Testis (tissue), 3 donors: ENCODE measurements around the gene ZNF26. TPM values are rescaled to one million over a fixed set of nuclear protein-coding genes. Genes with fewer than 3 reads are reported as not detected.

Source experiments
- DNase-seq: peaks from one replicate; pipeline ENCODE4 v3.0.0-alpha.2; 2019
- H3K27ac ChIP-seq, 2 donors: fragments of 200-600 bp; sonication (generic); one replicate each; pipeline ENCODE4 v1.5.1; 2019
- H3K27me3 ChIP-seq: fragments of 200-600 bp; sonication (generic); one replicate; pipeline ENCODE4 v1.5.1; 2019
- H3K36me3 ChIP-seq: fragments of 200-600 bp; sonication (generic); one replicate; pipeline ENCODE4 v1.5.1; 2017; ENCODE audit warnings: low read depth; ENCODE audit errors: missing control alignments
- H3K4me1 ChIP-seq: fragments of 200-600 bp; sonication (generic); one replicate; pipeline ENCODE4 v1.5.1; 2019
- H3K4me3 ChIP-seq, 2 donors: fragments of 200-600 bp; sonication (generic); one replicate each; pipeline ENCODE4 v1.5.1; 2017 to 2019
- H3K9me3 ChIP-seq: fragments of 200-600 bp; sonication (generic); one replicate; pipeline ENCODE4 v1.5.1; 2017
- POLR2A ChIP-seq: fragments of 450-650 bp; IDR thresholded peaks from one replicate; pipeline ENCODE4 v1.6.1; 2017; ENCODE audit warnings: antibody characterized with exemption, mild to moderate bottlenecking, moderate library complexity
- WGBS, 2 donors: methylation state at CpG; one replicate each; pipeline ENCODE4 v1.1.5; 2018; 5-methylcytosine and 5-hydroxymethylcytosine counted together
- intact Hi-C: fragments of 100-400 bp; cut with DNase I; formaldehyde crosslinking; loops from one replicate; pipeline ENCODE4 v1.15.1; 2023; ENCODE audit warnings: low total_unique reads
- polyA plus RNA-seq: library from polyadenylated mRNA; stranded (reverse); fragments of 350-450 nt; fragmentation: Illumina TruSeq; extraction: RNeasy Lipid Tissue Mini Kit (QIAGEN cat#74804); gene quantifications from one replicate; pipeline ENCODE4 v1.2.3, GENCODE V29; 2014; ENCODE audit warnings: low read depth, low replicate concordance; ENCODE audit not compliant: insufficient read depth
- small RNA-seq, 2 donors: library from RNA; depleted of rRNA; stranded (forward); fragments of <200 nt; gene quantifications; one replicate each; pipeline ENCODE3, GENCODE V24; 2016
- total RNA-seq, 2 donors: library from RNA; depleted of rRNA; stranded (reverse); fragments of >200 nt; gene quantifications; one replicate each; pipeline ENCODE4 v1.2.3, GENCODE V29; 2016
- TF ChIP-seq, protein P1 (sequence below), 3 experiments: fragments of 450-650 bp in 2 of 3; fragments of 200-600 bp in 1 of 3; sonication (generic) in 1 of 3; IDR thresholded peaks; one replicate each; pipeline ENCODE4 v1.5.1; 2016 to 2019; ENCODE audit warnings: antibody characterized with exemption in 3 of 3, mild to moderate bottlenecking in 2 of 3, moderate library complexity in 1 of 3

Gene ZNF26
- total and polyA plus RNA-seq, 3 donors from 2014 or later, result 6.0 to 26.9 (median 24.2) TPM

DNA sequence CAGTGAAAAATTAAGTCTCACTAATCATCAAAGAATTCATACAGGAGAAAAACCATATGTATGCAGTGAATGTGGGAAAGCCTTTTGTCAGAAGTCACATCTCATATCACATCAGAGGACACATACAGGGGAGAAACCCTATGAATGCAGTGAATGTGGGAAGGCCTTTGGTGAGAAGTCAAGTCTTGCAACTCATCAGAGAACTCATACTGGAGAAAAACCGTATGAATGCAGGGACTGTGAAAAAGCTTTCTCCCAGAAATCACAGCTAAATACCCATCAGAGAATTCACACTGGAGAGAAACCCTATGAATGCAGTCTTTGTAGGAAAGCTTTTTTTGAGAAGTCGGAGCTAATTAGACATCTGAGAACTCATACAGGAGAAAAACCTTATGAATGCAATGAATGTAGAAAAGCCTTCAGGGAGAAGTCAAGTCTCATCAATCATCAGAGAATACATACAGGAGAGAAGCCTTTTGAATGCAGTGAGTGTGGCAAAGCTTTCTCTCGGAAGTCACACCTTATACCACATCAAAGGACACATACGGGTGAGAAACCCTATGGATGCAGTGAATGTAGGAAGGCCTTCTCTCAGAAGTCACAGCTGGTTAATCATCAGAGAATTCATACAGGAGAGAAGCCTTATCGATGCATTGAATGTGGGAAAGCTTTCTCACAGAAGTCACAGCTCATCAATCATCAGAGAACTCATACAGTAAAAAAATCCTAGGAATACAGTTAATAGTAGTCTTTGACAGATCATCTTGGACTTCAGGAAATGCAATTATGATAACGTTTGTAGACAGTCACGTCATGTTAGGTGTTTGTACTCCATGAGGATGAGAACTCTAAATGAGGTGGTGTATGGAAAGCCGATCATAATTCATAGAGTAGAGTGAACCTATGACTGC, 72.3 kb downstream of the ZNF26 start:
- Histone ChIP-seq H3K9me3 (peaks cover 10% of the 10 kb centered on the region), H3K27me3 (no peaks in the 10 kb centered on the region), H3K4me1 (no peaks in the 10 kb centered on the region), H3K4me3 (no peak overlapping the region), H3K27ac (no peak overlapping the region), H3K36me3 (no peaks in the 10 kb centered on the region)
- DNase-seq, result no peak
- 93 to 96% methylated on average over 8 of the region's 8 CpGs for WGBS, 2 donors
- intact Hi-C loops, result no loop called here
- TF ChIP-seq, protein P1, sequence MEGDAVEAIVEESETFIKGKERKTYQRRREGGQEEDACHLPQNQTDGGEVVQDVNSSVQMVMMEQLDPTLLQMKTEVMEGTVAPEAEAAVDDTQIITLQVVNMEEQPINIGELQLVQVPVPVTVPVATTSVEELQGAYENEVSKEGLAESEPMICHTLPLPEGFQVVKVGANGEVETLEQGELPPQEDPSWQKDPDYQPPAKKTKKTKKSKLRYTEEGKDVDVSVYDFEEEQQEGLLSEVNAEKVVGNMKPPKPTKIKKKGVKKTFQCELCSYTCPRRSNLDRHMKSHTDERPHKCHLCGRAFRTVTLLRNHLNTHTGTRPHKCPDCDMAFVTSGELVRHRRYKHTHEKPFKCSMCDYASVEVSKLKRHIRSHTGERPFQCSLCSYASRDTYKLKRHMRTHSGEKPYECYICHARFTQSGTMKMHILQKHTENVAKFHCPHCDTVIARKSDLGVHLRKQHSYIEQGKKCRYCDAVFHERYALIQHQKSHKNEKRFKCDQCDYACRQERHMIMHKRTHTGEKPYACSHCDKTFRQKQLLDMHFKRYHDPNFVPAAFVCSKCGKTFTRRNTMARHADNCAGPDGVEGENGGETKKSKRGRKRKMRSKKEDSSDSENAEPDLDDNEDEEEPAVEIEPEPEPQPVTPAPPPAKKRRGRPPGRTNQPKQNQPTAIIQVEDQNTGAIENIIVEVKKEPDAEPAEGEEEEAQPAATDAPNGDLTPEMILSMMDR (IDR thresholded peaks at IDR 0.05), result no peak
- TF ChIP-seq POLR2A, result no peak

DNA sequence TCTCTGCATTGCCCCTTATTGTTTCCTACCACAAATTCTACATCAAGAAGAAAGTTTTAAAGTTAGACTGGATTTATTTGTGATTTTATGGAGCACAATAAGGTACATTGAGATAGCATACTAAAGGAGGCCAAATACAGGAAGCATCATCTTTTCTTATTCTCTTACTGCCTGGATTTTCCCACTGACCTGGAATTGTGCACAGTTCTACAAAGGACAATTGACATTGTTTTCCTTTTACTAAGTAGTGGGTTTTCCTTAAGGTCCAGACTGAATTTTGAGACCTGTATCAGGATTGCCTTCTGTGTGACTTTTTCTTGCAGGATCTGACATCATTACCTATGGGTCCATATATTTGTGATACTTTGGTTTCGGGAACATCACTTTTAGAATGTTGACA, 75.8 kb downstream of the ZNF26 start:
- Histone ChIP-seq H3K9me3 (peaks cover 13% of the 10 kb centered on the region), H3K4me1 (no peaks in the 10 kb centered on the region), H3K36me3 (no peaks in the 10 kb centered on the region), H3K4me3 (no peak overlapping the region), H3K27ac (no peak overlapping the region), H3K27me3 (no peaks in the 10 kb centered on the region)
- intact Hi-C loops, result no loop called here
- no peak for TF ChIP-seq POLR2A
- TF ChIP-seq, protein P1 (IDR thresholded peaks at IDR 0.05), result no peak
- DNase-seq, result no peak
- WGBS, 2 donors, result 96 to 97% methylated on average over 1 of the region's 1 CpG

DNA sequence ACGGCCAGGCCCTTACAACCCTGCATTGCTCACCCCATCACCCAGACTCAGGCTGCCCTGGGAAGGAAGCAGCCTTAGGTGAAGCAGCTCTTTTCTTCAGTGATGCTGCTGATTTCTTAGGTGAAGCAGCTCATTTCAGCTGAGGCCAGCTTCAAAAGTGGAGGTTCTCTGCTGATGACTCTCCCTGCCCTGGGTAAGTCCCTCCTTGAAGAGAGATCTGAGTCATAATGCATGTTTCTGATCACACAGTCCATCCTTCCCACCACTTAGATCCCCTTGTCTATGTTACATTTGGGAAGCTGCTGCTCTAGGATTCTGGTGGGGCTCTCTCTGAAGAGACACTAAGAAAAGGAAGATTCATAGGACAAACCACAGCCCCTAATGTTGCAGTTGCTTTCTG, 77.4 kb downstream of the ZNF26 start:
- no peak overlapping the region for H3K27ac ChIP-seq
- H3K36me3 ChIP-seq, result no peaks in the 10 kb centered on the region
- intact Hi-C loops, result no loop called here
- TF ChIP-seq, protein P1 (IDR thresholded peaks at IDR 0.05), result no peak
- TF ChIP-seq POLR2A, result no peak
- H3K27me3 ChIP-seq, result no peaks in the 10 kb centered on the region
- H3K4me3 ChIP-seq, result no peak overlapping the region
- DNase-seq, result no peak
- peaks cover 9% of the 10 kb centered on the region for H3K9me3 ChIP-seq
- 91 to 92% methylated on average over 1 of the region's 1 CpG for WGBS, 2 donors
- H3K4me1 ChIP-seq, result no peaks in the 10 kb centered on the region

DNA sequence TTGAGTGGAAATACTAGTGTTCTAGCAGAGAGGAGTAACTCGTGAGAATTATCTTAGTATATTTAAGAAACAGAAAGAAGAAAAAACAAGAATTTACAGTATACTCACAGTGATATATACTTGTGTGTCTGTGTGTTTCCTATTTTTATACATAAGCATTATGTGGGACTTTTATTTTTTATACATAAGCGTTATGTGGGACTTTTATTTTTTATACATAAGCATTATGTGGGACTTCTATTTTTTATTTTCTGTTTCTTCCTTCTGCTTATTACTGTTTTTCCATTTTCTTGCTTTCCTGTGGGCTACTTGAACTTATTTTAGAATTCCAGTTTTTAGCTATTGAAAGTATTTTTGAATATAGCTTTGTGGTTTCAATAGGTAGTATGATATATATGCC, 87.7 kb downstream of the ZNF26 start:
- H3K36me3 ChIP-seq, result no peaks in the 10 kb centered on the region
- H3K4me3 ChIP-seq, result no peak overlapping the region
- no peak for DNase-seq
- H3K27ac ChIP-seq, result no peak overlapping the region
- TF ChIP-seq, protein P1 (IDR thresholded peaks at IDR 0.05), result no peak
- TF ChIP-seq POLR2A, result no peak
- no peaks in the 10 kb centered on the region for H3K27me3 ChIP-seq
- WGBS, 2 donors, result 85 to 87% methylated on average over 2 of the region's 2 CpGs
- H3K9me3 ChIP-seq, result no peaks in the 10 kb centered on the region
- H3K4me1 ChIP-seq, result no peaks in the 10 kb centered on the region
- intact Hi-C loops, result no loop called here

Small RNA genes lying within 50 kb of the gene (small RNA-seq; reads per million reads assigned to genes)
- 0 reads per million in 2 donors for gene RNU4ATAC12P

Other genes starting within 250 kb of the ZNF26 start
- gene ANKLE2, start 224.5 kb upstream of the ZNF26 start, total RNA-seq, result 100 to 1,000 TPM; 103 to 120 TPM
- gene ANKLE2, start 224.5 kb upstream of the ZNF26 start, polyA plus RNA-seq, result 204 TPM
- 10 to 100 TPM; 72.3 to 95.2 TPM for gene GOLGA3, start 157.5 kb upstream of the ZNF26 start, total RNA-seq
- 30.4 TPM for gene GOLGA3, start 157.5 kb upstream of the ZNF26 start, polyA plus RNA-seq
- 100 to 1,000 TPM in 1 of 2 donors, 10 to 100 TPM in 1; 89.6 to 100 TPM for gene CHFR, start 98.8 kb upstream of the ZNF26 start, total RNA-seq
- gene CHFR, start 98.8 kb upstream of the ZNF26 start, polyA plus RNA-seq, result 62.2 TPM
- 10 to 100 TPM; 13.4 to 14.6 TPM for gene ZNF605, start 30.1 kb upstream of the ZNF26 start, total RNA-seq
- gene ZNF605, start 30.1 kb upstream of the ZNF26 start, polyA plus RNA-seq, result 3.2 TPM
- 10 to 100 TPM; 37.2 to 45.5 TPM for gene ZNF84, start 51.1 kb downstream of the ZNF26 start, total RNA-seq
- 19.3 TPM for gene ZNF84, start 51.1 kb downstream of the ZNF26 start, polyA plus RNA-seq
- 10 to 100 TPM; 28.0 to 33.9 TPM for gene ZNF140, start 94.6 kb downstream of the ZNF26 start, total RNA-seq
- gene ZNF140, start 94.6 kb downstream of the ZNF26 start, polyA plus RNA-seq, result 23.2 TPM
- gene ZNF891, start 143.9 kb downstream of the ZNF26 start, total RNA-seq, result 1 to 10 TPM; 4.8 to 7.2 TPM
- 1.6 TPM for gene ZNF891, start 143.9 kb downstream of the ZNF26 start, polyA plus RNA-seq
- 10 to 100 TPM; 38.3 to 40.5 TPM for gene ZNF10, start 144.3 kb downstream of the ZNF26 start, total RNA-seq
- gene ZNF10, start 144.3 kb downstream of the ZNF26 start, polyA plus RNA-seq, result 20.4 TPM
- gene ZNF268, start 195.1 kb downstream of the ZNF26 start, total RNA-seq, result 10 to 100 TPM; 18.6 to 20.4 TPM
- 6.9 TPM for gene ZNF268, start 195.1 kb downstream of the ZNF26 start, polyA plus RNA-seq
- gene ANHX, start 249.5 kb downstream of the ZNF26 start, total RNA-seq, result 10 to 100 TPM in 1 of 2 donors, 1 to 10 TPM in 1; 9.6 to 11.3 TPM
- 6.9 TPM for gene ANHX, start 249.5 kb downstream of the ZNF26 start, polyA plus RNA-seq